DOHH2 (cell line): ENCODE measurements around the gene ADORA1.

ENCODE experiments used
- EZH2phosphoT487 ChIP-seq: fragments of 200-600 bp; sonication (generic); IDR thresholded peaks from 2 replicates; pipeline ENCODE4 v1.6.1; 2017; ENCODE audit warnings: borderline replicate concordance, mild to moderate bottlenecking, antibody characterized with exemption, low read length, moderate library complexity, mixed read lengths
- TF ChIP-seq, protein P1 (sequence below): fragments of 200-600 bp; sonication (generic); IDR thresholded peaks from one replicate; pipeline ENCODE4 v1.5.1; 2014; ENCODE audit warnings: antibody characterized with exemption, mild to moderate bottlenecking, low read depth, low read length; ENCODE audit not compliant: poor library complexity, severe bottlenecking

DNA sequence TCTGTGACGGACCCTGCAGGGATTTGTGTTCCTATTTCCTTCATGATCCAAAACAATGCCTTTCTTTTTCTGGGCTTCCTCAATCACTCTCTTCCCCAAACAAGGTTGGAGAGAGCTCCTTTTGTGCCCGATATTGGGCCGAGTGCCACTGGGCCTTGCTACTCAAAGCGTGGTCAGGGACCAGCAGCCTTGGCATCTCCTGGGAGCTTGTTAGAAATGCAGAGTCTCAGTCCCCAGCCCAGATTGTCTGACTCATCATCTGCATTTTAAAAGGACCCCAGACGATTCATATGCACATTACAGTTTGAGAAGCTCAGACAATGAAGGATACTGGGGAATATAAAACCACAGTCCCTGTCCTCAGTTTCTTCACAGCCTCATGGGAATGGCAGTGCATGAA lies 19.9 kb downstream of the ADORA1 start:
- TF ChIP-seq, protein P1, sequence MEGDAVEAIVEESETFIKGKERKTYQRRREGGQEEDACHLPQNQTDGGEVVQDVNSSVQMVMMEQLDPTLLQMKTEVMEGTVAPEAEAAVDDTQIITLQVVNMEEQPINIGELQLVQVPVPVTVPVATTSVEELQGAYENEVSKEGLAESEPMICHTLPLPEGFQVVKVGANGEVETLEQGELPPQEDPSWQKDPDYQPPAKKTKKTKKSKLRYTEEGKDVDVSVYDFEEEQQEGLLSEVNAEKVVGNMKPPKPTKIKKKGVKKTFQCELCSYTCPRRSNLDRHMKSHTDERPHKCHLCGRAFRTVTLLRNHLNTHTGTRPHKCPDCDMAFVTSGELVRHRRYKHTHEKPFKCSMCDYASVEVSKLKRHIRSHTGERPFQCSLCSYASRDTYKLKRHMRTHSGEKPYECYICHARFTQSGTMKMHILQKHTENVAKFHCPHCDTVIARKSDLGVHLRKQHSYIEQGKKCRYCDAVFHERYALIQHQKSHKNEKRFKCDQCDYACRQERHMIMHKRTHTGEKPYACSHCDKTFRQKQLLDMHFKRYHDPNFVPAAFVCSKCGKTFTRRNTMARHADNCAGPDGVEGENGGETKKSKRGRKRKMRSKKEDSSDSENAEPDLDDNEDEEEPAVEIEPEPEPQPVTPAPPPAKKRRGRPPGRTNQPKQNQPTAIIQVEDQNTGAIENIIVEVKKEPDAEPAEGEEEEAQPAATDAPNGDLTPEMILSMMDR = no peak
- TF ChIP-seq EZH2phosphoT487 = no peak
